HepG2 (cell line): ENCODE results near the gene ANTXR1. TPM values are rescaled to one million over a fixed set of nuclear protein-coding genes. Genes with fewer than 3 reads are reported as not detected.

Experiments
- ARNT ChIP-seq: fragments of 450-650 bp; IDR thresholded peaks from 2 replicates; pipeline ENCODE4 v1.6.1; 2017
- GRHL1 ChIP-seq: sonication (generic); formaldehyde crosslinking; conservative IDR thresholded peaks from 2 replicates; pipeline ENCODE4 v1.8.0; 2022; ENCODE audit warnings: missing genetic modification reagents
- MTF1 ChIP-seq: sonication (generic); formaldehyde crosslinking; IDR thresholded peaks from 2 replicates; pipeline ENCODE4 v1.5.0; 2020; ENCODE audit warnings: missing genetic modification reagents
- PLRG1 ChIP-seq: fragments of 450-650 bp; conservative IDR thresholded peaks from 2 replicates; pipeline ENCODE4 v1.6.1; 2016
- POGK ChIP-seq: sonication (generic); formaldehyde crosslinking; conservative IDR thresholded peaks from 2 replicates; pipeline ENCODE4 v1.8.0; 2022; ENCODE audit warnings: mild to moderate bottlenecking, moderate library complexity, missing genetic modification reagents
- RBAK ChIP-seq: sonication (generic); formaldehyde crosslinking; IDR thresholded peaks from 2 replicates; pipeline ENCODE4 v1.5.1; 2020; ENCODE audit warnings: mild to moderate bottlenecking, missing genetic modification reagents
- REXO4 ChIP-seq: sonication (generic); formaldehyde crosslinking; IDR thresholded peaks from 2 replicates; pipeline ENCODE4 v1.8.0; 2022; ENCODE audit warnings: missing genetic modification reagents, mild to moderate bottlenecking, borderline replicate concordance
- SETDB1 ChIP-seq: sonication (generic); formaldehyde crosslinking; IDR thresholded peaks from 2 replicates; pipeline ENCODE4 v1.5.1; 2020; ENCODE audit warnings: missing genetic modification reagents, mild to moderate bottlenecking, borderline replicate concordance
- SNAPC4 ChIP-seq: sonication (generic); formaldehyde crosslinking; IDR thresholded peaks from 2 replicates; pipeline ENCODE4 v1.4.0; 2020; ENCODE audit warnings: mild to moderate bottlenecking, missing genetic modification reagents
- ZNF225 ChIP-seq: sonication (generic); formaldehyde crosslinking; IDR thresholded peaks from 2 replicates; pipeline ENCODE4 v1.4.0; 2020; ENCODE audit warnings: mild to moderate bottlenecking, missing genetic modification reagents
- ZNF775 ChIP-seq: sonication (generic); formaldehyde crosslinking; IDR thresholded peaks from 2 replicates; pipeline ENCODE4 v1.4.0; 2020; ENCODE audit warnings: missing genetic modification reagents, mild to moderate bottlenecking, moderate library complexity, borderline replicate concordance
- polyA plus RNA-seq, 8 experiments: library from polyadenylated mRNA; depleted of rRNA in 3 of 8; stranded (reverse) in 7 of 8; unstranded in 1 of 8; fragments of >200 nt; fragmentation: Illumina TruSeq in 4 of 8; extraction: Trizol in 4 of 8; gene quantifications; 2 replicates each; pipeline versions ENCODE4 v1.2.1 to v1.2.3, GENCODE V29; 2011 to 2016; ENCODE audit warnings: low read depth in 4 of 8, missing spikeins in 1 of 8, mixed read lengths in 1 of 8; ENCODE audit not compliant: insufficient read depth in 1 of 8
- total RNA-seq, 5 experiments: library from RNA; depleted of rRNA; stranded (reverse); fragments of >200 nt; fragmentation: Illumina TruSeq; extraction: Trizol; gene quantifications; 2 replicates each; pipeline ENCODE4 v1.2.3, GENCODE V29; 2016; ENCODE audit warnings: low read depth in 1 of 5
- TF ChIP-seq, protein P1 (sequence below): sonication (generic); formaldehyde crosslinking; IDR thresholded peaks from 2 replicates; pipeline ENCODE4 v1.4.0; 2020; ENCODE audit warnings: missing genetic modification reagents, borderline replicate concordance
- TF ChIP-seq, protein P2 (sequence below): sonication (generic); formaldehyde crosslinking; IDR thresholded peaks from 2 replicates; pipeline ENCODE4 v1.9.0; 2021; ENCODE audit warnings: missing genetic modification reagents, mild to moderate bottlenecking, borderline replicate concordance

ANTXR1 gene
- total and polyA plus RNA-seq, 2 of the 13 experiments (the other 11 are each of a cell fraction or from before 2014, with no cell fraction given), result 4.5 to 12.7 TPM

- TF ChIP-seq ARNT (no peak), SETDB1 (CRISPR knock-in tag) (no peak), SNAPC4 (CRISPR knock-in tag) (no peak), REXO4 (CRISPR knock-in tag) (no peak), ZNF775 (CRISPR knock-in tag) (no peak), RBAK (CRISPR knock-in tag) (no peak), ZNF225 (no peak), MTF1 (CRISPR knock-in tag) (no peak), PLRG1 (no peak), POGK (CRISPR knock-in tag) (peak; percentile 63; the same call in 1 of the 2 replicates), GRHL1 (CRISPR knock-in tag) (no peak)
- TF ChIP-seq, protein P1, sequence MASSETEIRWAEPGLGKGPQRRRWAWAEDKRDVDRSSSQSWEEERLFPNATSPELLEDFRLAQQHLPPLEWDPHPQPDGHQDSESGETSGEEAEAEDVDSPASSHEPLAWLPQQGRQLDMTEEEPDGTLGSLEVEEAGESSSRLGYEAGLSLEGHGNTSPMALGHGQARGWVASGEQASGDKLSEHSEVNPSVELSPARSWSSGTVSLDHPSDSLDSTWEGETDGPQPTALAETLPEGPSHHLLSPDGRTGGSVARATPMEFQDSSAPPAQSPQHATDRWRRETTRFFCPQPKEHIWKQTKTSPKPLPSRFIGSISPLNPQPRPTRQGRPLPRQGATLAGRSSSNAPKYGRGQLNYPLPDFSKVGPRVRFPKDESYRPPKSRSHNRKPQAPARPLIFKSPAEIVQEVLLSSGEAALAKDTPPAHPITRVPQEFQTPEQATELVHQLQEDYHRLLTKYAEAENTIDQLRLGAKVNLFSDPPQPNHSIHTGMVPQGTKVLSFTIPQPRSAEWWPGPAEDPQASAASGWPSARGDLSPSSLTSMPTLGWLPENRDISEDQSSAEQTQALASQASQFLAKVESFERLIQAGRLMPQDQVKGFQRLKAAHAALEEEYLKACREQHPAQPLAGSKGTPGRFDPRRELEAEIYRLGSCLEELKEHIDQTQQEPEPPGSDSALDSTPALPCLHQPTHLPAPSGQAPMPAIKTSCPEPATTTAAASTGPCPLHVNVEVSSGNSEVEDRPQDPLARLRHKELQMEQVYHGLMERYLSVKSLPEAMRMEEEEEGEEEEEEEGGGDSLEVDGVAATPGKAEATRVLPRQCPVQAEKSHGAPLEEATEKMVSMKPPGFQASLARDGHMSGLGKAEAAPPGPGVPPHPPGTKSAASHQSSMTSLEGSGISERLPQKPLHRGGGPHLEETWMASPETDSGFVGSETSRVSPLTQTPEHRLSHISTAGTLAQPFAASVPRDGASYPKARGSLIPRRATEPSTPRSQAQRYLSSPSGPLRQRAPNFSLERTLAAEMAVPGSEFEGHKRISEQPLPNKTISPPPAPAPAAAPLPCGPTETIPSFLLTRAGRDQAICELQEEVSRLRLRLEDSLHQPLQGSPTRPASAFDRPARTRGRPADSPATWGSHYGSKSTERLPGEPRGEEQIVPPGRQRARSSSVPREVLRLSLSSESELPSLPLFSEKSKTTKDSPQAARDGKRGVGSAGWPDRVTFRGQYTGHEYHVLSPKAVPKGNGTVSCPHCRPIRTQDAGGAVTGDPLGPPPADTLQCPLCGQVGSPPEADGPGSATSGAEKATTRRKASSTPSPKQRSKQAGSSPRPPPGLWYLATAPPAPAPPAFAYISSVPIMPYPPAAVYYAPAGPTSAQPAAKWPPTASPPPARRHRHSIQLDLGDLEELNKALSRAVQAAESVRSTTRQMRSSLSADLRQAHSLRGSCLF (CRISPR knock-in tag), result no peak
- TF ChIP-seq, protein P2, sequence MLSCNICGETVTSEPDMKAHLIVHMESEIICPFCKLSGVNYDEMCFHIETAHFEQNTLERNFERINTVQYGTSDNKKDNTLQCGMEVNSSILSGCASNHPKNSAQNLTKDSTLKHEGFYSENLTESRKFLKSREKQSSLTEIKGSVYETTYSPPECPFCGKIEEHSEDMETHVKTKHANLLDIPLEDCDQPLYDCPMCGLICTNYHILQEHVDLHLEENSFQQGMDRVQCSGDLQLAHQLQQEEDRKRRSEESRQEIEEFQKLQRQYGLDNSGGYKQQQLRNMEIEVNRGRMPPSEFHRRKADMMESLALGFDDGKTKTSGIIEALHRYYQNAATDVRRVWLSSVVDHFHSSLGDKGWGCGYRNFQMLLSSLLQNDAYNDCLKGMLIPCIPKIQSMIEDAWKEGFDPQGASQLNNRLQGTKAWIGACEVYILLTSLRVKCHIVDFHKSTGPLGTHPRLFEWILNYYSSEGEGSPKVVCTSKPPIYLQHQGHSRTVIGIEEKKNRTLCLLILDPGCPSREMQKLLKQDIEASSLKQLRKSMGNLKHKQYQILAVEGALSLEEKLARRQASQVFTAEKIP (CRISPR knock-in tag), result no peak
These were observed 267.1 kb downstream of the ANTXR1 start (continued) for GRCh38 chr2:69279931-69280681.
